ENCODE results near the gene PCDHGA4. TPM values are rescaled to one million over a fixed set of nuclear protein-coding genes. Genes with fewer than 3 reads are reported as not detected.

PCDHGA4 gene
- total and polyA plus RNA-seq, 2 donors from 2014 or later: 0.13 to 3.9 TPM

GRCh38 chr5:141319202-141319601 is 35.6 kb upstream of the PCDHGA4 start:
- Histone ChIP-seq H3K27me3 (ENCODE audit: control insufficient read depth, insufficient read depth, low read length) (no peaks in the 10 kb centered on the region), H3K4me3 (ENCODE audit: low read length in 3 of 3) (peak overlapping the region; percentile 23 to 96 (median 88)), H3K4me1 (ENCODE audit: control insufficient read depth in 2 of 3, insufficient read depth in 2 of 3, low read depth in 1 of 3, low read length in 3 of 3) (peaks cover 0 to 3% (median 2%) of the 10 kb centered on the region in 3 donors), H3K9ac (ENCODE audit: low read length in 3 of 3) (no peak overlapping the region), H3K27ac (ENCODE audit: low read depth in 2 of 2, low read length in 2 of 2) (no peak overlapping the region), H3K36me3 (ENCODE audit: control insufficient read depth in 2 of 3, insufficient read depth in 3 of 3, low read length in 3 of 3) (peaks cover 0 to 12% (median 11%) of the 10 kb centered on the region in 3 donors), H3K9me3 (ENCODE audit: control insufficient read depth in 2 of 3, insufficient read depth in 1 of 3, low read length in 3 of 3) (peaks cover 17 to 61% (median 49%) of the 10 kb centered on the region in 3 donors)
- DNase-seq: no peak
- no peak for FAIRE-seq
- intact Hi-C loops (cut with DNase I): no loop called here
- TF ChIP-seq CTCF (IDR thresholded peaks at IDR 0.05; ENCODE audit: borderline replicate concordance, extremely low read depth, insufficient read depth): no peak

- Histone ChIP-seq H3K36me3 (ENCODE audit: control insufficient read depth in 2 of 3, insufficient read depth in 3 of 3, low read length in 3 of 3) (peaks cover 0 to 12% (median 11%) of the 10 kb centered on the region in 3 donors), H3K9me3 (ENCODE audit: control insufficient read depth in 2 of 3, insufficient read depth in 1 of 3, low read length in 3 of 3) (peaks cover 17 to 61% (median 45%) of the 10 kb centered on the region in 3 donors), H3K27me3 (ENCODE audit: control insufficient read depth, insufficient read depth, low read length) (no peaks in the 10 kb centered on the region), H3K4me3 (ENCODE audit: low read length in 3 of 3) (peak overlapping the region; percentile 88 to 96 (median 96)), H3K4me1 (ENCODE audit: control insufficient read depth in 2 of 3, insufficient read depth in 2 of 3, low read depth in 1 of 3, low read length in 3 of 3) (peaks cover 0 to 3% (median 2%) of the 10 kb centered on the region in 3 donors), H3K9ac (ENCODE audit: low read length in 3 of 3) (peak overlapping the region in 1 of 3 donors; percentile 78), H3K27ac (ENCODE audit: low read depth in 2 of 2, low read length in 2 of 2) (no peak overlapping the region)
- DNase-seq (no peak), FAIRE-seq (no peak)
- intact Hi-C loops (cut with DNase I): no loop called here
- no peak for TF ChIP-seq CTCF (IDR thresholded peaks at IDR 0.05; ENCODE audit: borderline replicate concordance, extremely low read depth, insufficient read depth)
Observed at GRCh38 chr5:141319699-141320098, 35.1 kb upstream of the PCDHGA4 start.

GRCh38 chr5:141320225-141321169 is 34.3 kb upstream of the PCDHGA4 start, which contains the start of gene TAF7:
TAF7 (minus strand) TSS chr5:141320784; CDS start chr5:141320044, 740 bp downstream.
- no peak for FAIRE-seq
- peaks cover 17 to 54% (median 37%) of the 10 kb centered on the region in 3 donors for H3K9me3 ChIP-seq (ENCODE audit: control insufficient read depth in 2 of 3, insufficient read depth in 1 of 3, low read length in 3 of 3)
- H3K27me3 ChIP-seq (ENCODE audit: control insufficient read depth, insufficient read depth, low read length): no peaks in the 10 kb centered on the region
- peak within 1 kb of the TSS; percentile 88 to 96 (median 96) for H3K4me3 ChIP-seq (ENCODE audit: low read length in 3 of 3)
- peak; percentile 74 for TF ChIP-seq CTCF (IDR thresholded peaks at IDR 0.05; ENCODE audit: borderline replicate concordance, extremely low read depth, insufficient read depth)
- H3K9ac ChIP-seq (ENCODE audit: low read length in 3 of 3): peak within 1 kb of the TSS; percentile 72 to 92 (median 86)
- peak; percentile 94 to 98 (median 96) for DNase-seq
- peaks cover 0 to 12% (median 11%) of the 10 kb centered on the region in 3 donors for H3K36me3 ChIP-seq (ENCODE audit: control insufficient read depth in 2 of 3, insufficient read depth in 3 of 3, low read length in 3 of 3)
- peak within 1 kb of the TSS; percentile 85 to 88 for H3K27ac ChIP-seq (ENCODE audit: low read depth in 2 of 2, low read length in 2 of 2)
- peaks cover 0 to 3% (median 2%) of the 10 kb centered on the region in 3 donors for H3K4me1 ChIP-seq (ENCODE audit: control insufficient read depth in 2 of 3, insufficient read depth in 2 of 3, low read depth in 1 of 3, low read length in 3 of 3)
- intact Hi-C loops (cut with DNase I): no loop called here

Data from kidney (tissue), 14 donors.